OCI-LY3 (cell line): ENCODE measurements around the gene NBEAL2.

ENCODE experiments used
- CTCF ChIP-seq: fragments of 200-600, 300-600 bp; sonication (generic); IDR thresholded peaks from 2 replicates; pipeline ENCODE4 v1.5.1; 2014; ENCODE audit warnings: antibody characterized with exemption, low read length, low read depth
- EZH2phosphoT487 ChIP-seq: fragments of 200-600 bp; shearing (Covaris generic); IDR thresholded peaks from 2 replicates; pipeline ENCODE4 v1.6.1; 2018; ENCODE audit warnings: antibody characterized with exemption, mixed run types, low read depth

- TF ChIP-seq CTCF (no peak), EZH2phosphoT487 (no peak)
Measured at GRCh38 chr3:46976326-46977190, 2.9 kb upstream of the NBEAL2 start, which contains the start of gene CCDC12.
